Bronchial smooth muscle cell (primary cell): ENCODE measurements around the gene POLR2C. TPM values are rescaled to one million over a fixed set of nuclear protein-coding genes. Genes with fewer than 3 reads are reported as not detected.

Experiments used
- total RNA-seq: library from RNA; depleted of rRNA; stranded (reverse); fragments of >200 nt; gene quantifications from 2 replicates; pipeline ENCODE4 v1.2.1, GENCODE V29; 2014

POLR2C gene
- 88.1 and 103 TPM in 2 replicates for total RNA-seq

DNA sequence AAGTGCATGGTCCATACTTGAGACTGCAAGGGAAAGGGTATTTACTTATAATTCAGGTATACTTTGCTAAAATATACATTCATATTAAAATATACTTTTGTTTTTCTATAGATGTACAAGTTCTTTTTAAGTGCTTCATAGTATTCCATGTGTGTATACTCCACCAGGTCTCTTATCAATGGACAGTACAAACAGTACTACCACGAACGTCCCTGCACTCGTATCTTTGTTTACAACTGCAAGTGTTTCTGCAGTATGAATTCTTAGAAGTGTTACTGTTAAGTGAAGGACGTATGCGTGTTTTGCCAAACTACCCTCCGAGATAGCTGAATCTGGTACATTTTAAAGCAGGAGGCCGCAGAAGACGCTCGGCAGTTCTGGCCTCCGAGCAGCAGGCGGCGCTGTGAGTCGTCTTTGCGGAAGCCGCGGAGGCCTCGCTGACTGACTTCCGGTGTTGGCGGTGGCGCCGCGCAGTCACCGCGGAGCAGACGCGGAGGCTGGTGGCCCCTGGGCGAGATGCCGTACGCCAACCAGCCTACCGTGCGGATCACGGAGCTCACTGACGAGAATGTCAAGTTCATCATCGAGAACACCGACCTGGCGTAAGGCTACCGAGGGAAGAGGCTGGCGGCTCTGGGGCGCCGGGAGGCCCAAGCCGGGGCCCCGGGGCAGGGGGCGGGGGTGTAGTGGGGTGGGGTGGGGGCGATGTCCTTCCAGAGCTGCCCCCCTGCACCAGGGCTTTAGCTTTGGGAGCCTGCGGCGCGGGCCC lies at the start of gene POLR2C:
TSS of gene POLR2C (plus strand) at position 471 of the 769 bp plus-strand sequence. CDS start at position 517, 46 bp downstream.

DNA sequence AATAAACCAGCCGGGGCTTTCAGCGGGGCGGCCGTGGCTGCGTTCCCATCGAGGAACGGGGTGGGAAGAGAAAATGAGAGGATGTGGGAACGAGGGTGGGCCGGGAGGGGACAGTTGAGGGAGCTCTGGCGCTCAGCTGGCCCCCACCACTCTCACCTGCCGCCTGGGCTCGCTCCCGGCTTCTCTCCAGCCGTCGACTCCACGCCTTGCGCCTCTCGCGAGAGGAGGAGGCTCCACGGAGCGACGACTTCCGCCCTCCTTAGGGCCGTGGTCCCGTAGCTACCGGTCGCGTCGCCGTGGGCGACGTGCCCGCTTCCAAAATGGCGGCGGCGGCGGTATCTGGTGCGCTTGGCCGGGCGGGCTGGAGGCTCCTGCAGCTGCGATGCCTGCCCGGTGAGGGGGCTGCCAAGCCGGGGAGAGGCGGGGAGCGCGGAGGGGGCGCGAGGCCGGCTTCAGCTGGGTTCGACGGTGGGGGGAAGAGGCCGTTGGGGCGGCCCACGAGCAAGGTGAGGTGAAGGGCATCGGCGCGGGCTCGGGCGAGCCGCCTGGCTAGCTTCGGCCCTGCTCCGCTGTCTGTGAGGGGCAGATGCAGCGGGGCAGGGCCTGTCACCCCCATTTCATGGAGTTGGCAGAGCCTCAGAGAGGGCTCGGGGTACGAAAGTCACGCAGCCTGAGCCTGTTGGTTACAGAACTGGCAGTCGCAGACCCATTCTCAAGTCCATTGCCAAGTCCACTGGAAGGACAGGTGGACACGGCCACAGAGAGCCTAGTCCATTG lies 15.1 kb upstream of the POLR2C start, which contains the start of the genes CIAPIN1 and COQ9:
TSS of gene CIAPIN1 (minus strand) at position 200 of the 777 bp plus-strand sequence. CDS start 6,457 bp downstream, outside the sequence.
TSS of gene COQ9 (plus strand) at position 294 of the 777 bp plus-strand sequence. CDS start at position 321, 27 bp downstream.

DNA sequence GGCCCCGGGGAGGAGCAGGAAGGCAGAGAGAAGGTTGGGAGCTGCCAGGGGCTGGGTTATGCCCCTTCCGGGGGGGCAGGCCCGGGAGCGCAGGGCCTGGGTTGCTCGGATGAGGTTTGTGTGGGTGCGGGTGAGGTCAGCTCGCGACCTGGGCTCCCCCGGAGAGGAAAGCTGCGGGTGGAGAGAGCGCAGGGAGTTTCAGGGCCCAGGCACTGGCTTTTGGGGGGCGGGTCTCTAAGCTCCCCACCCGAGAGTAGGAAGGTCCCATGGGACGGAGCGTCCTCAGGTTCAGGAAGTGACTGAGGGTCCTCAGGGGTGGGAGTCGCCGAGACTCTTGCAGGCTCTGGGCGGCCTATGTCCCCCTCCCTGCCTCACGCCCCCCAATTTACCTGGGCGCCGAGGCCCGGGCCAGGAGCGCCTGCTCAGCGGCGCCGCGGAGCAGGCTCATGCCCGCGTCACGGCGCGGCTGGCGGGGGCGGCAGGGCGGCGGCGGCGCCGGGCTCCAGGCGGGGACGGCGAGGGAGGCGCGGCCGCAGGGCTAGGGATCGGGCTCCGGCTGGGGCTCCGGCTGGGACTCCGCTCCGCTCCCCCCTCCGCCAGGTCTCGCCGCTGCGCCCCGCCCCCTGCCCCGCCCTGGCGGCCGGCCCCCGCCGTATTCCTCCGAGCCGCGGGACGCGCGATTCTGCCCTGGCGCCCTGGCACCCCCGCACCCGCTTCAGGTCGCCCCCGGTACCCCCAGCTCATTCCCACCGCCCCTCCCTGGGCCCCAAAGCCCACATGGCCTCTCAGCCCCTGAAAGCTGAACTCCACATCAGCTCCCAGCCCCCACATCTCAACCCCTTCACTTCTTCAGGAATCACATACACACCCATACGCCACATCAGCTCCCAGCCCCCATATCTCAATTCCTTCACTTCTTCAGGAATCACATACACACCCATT lies 23.7 kb downstream of the POLR2C start, which contains the start of gene DOK4:
TSS of gene DOK4 (minus strand) at position 578 of the 942 bp plus-strand sequence. CDS start 6,986 bp downstream, outside the sequence.

Other genes starting within 250 kb of the POLR2C start
- gene ARL2BP, start 217.4 kb upstream of the POLR2C start, total RNA-seq: 40.5 and 41.6 TPM in 2 replicates
- gene PLLP, start 178.0 kb upstream of the POLR2C start, total RNA-seq: 0.16 TPM in 1 of 2 replicates, not detected in the other
- not detected in 2 replicates for gene CCL22, start 103.9 kb upstream of the POLR2C start, total RNA-seq
- under 0.01 TPM in 1 of 2 replicates, not detected in the other for gene CX3CL1, start 90.2 kb upstream of the POLR2C start, total RNA-seq
- gene CCL17, start 57.9 kb upstream of the POLR2C start, total RNA-seq: not detected in 2 replicates
- gene CIAPIN1, start 15.3 kb upstream of the POLR2C start, total RNA-seq: 21.0 and 25.8 TPM in 2 replicates
- 37.8 and 53.7 TPM in 2 replicates for gene COQ9, start 15.2 kb upstream of the POLR2C start, total RNA-seq
- gene DOK4, start 23.8 kb downstream of the POLR2C start, total RNA-seq: 20.9 and 28.2 TPM in 2 replicates
- 22.2 and 24.6 TPM in 2 replicates for gene CCDC102A, start 73.9 kb downstream of the POLR2C start, total RNA-seq
- under 0.01 TPM in 1 of 2 replicates, not detected in the other for gene ADGRG5, start 80.0 kb downstream of the POLR2C start, total RNA-seq
- 1.7 TPM in 2 replicates for gene ADGRG1, start 166.0 kb downstream of the POLR2C start, total RNA-seq
- gene ADGRG3, start 205.6 kb downstream of the POLR2C start, total RNA-seq: not detected in 2 replicates
- gene DRC7, start 232.1 kb downstream of the POLR2C start, total RNA-seq: 0.32 and 0.34 TPM in 2 replicates